ENCODE measurements around the gene GNPDA2. TPM values are rescaled to one million over a fixed set of nuclear protein-coding genes. Genes with fewer than 3 reads are reported as not detected.

Gene GNPDA2
- total and polyA plus RNA-seq, 2 of the 4 experiments (the other 2 are of a cell fraction), result 11.0 to 13.4 TPM

DNA sequence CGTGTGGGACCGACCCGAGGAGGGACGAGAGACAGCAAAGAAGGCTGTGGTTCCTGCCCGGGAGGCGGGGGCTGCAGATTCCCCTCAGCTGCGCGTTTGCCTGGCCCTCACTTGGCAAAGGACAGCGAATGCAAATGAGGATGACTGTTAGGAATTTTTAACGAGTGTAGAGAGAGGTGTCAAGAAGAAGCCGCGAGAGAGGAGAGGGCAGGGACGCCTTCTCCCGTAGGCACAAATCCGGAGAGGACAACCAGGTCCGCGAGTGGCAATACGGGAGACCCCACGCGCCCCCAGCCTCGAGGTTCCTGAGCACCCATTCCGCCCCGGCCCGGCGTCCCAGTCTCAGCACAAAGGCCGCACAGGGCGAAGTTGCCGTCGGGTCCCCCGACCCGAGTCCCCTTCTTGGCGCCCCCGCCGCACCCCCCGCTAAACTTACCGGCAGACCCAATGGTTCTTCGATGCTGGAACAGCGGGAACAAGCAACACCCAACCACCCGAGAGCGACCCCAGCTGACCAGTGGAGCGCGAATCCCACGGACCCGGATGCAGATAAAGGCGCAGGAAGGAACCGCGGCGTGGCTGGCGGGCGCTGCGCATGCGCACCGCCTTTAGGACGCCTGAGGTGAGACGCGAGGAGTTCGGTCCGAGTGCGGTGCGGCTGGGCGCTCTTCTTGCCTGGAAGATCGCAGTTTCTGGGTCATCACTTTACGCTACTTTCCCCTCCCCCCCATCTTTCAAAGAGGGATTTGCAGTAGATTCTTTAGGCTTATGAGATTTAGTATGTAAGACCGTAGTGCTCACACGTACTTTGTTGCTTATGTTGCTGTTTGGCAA, at the start of gene GNPDA2 (continued):
- TF ChIP-seq CEBPB (IDR thresholded peaks at IDR 0.05; ENCODE audit: low read depth, low read length) (no peak), POLR2A (IDR thresholded peaks at IDR 0.05; ENCODE audit: low read depth, low read length) (no peak), RCOR1 (IDR thresholded peaks at IDR 0.05; ENCODE audit: insufficient replicate concordance, low read length) (no peak)

DNA sequence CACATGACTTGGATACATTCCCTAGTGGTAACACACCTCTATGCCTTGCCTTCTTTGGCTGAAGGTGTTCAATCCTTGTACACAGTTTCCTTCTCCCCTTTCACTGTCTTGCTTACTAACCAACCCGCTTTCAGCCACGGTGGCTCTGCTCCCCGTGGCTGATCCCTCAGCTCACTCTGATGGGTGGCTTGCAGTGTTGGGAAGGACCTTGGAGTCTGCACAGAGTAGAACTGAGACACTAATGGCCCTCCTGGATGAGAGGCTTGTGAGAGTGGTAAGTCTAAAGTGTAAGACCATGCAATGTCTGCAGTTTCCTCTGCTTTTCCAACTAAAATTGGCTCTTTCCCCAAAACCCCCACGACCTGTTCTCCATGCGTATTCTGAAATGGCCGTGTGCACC, 46.0 kb upstream of the GNPDA2 start:
- Histone ChIP-seq H4K91ac (ENCODE audit: insufficient read depth, low read depth, low read length) (no peak overlapping the region), H3K36me3 (ENCODE audit: control insufficient read depth, insufficient read depth, low read length) (no peaks in the 10 kb centered on the region), H3K56ac (ENCODE audit: extremely low read depth, insufficient read depth, low read length) (no peak overlapping the region), H4K8ac (ENCODE audit: low read depth in 2 of 2, low read length in 2 of 2) (no peak overlapping the region), H2BK5ac (ENCODE audit: low read depth, low read length, poor library complexity, severe bottlenecking) (no peak overlapping the region), H3K18ac (ENCODE audit: low read depth, low read length) (no peak overlapping the region), H3K4me1 (ENCODE audit: control insufficient read depth, insufficient read depth, low read length) (no peaks in the 10 kb centered on the region), H2AK5ac (ENCODE audit: low read depth, low read length) (no peak overlapping the region), H3K4me2 (ENCODE audit: low read depth, low read length) (no peak overlapping the region), H3K4me3 (ENCODE audit: insufficient read depth, low read depth, low read length) (no peak overlapping the region), H2BK20ac (ENCODE audit: low read depth, low read length) (no peak overlapping the region), H2BK120ac (ENCODE audit: low read depth, low read length) (no peak overlapping the region), H3K79me1 (ENCODE audit: low read depth in 1 of 2, low read length in 2 of 2) (no peaks in the 10 kb centered on the region), H2BK15ac (ENCODE audit: low read depth, low read length) (no peak overlapping the region), H3K27ac (ENCODE audit: insufficient read depth, low read length) (no peak overlapping the region), H3K9me3 (ENCODE audit: control insufficient read depth, insufficient read depth, low read length) (peaks cover 4% of the 10 kb centered on the region), H3K14ac (replicated peaks; ENCODE audit: low read depth, low read length) (no peak overlapping the region), H3K4ac (ENCODE audit: low read depth, low read length) (no peak overlapping the region), H4K5ac (ENCODE audit: low read depth, low read length) (no peak overlapping the region), H4K20me1 (ENCODE audit: insufficient read depth, low read length) (no peaks in the 10 kb centered on the region), H3K9me1 (ENCODE audit: insufficient read depth, low read length) (no peaks in the 10 kb centered on the region), H3K23ac (ENCODE audit: low read depth, low read length) (no peak overlapping the region), H2AFZ (replicated peaks; ENCODE audit: low read length, poor library complexity) (no peak overlapping the region), H3K27me3 (ENCODE audit: control insufficient read depth, insufficient read depth, low read length) (no peaks in the 10 kb centered on the region), H2AK9ac (replicated peaks; ENCODE audit: low read depth, low read length, poor library complexity) (no peak overlapping the region), H3K9ac (ENCODE audit: low read depth, low read length) (no peak overlapping the region)
- 30% methylated on average over 2 of the region's 6 CpGs; no CpG with 5 or more reads in 1 of the 2 experiments for WGBS, 2 experiments (ENCODE audit: extremely low coverage in 2 of 2, insufficient read length in 1 of 2)
- no peak for ATAC-seq (ENCODE audit: low read depth)
- DNase-seq, result no peak
- CTCF ChIA-PET, result no interaction called here
- dilution Hi-C loops (cut with HindIII; ENCODE audit: low sequenced_read_pairs, unreplicated experiment), result no loop called here
- no TSS peak for BruUV-seq (replicated peaks)
- in situ Hi-C loops (cut with MboI; ENCODE audit: low sequenced_read_pairs), result no loop called here
- POLR2A ChIA-PET (ENCODE audit: unreplicated experiment), result no interaction called here
- intact Hi-C loops (cut with micrococcal nuclease), result loop anchor here (5.0 kb wide), 1 partner anchor 1890 kb away; no protein-coding TSS in a partner anchor
- no peak for TF ChIP-seq SMC3 (IDR thresholded peaks at IDR 0.05; ENCODE audit: low read depth, low read length)
- no peak for TF ChIP-seq BHLHE40 (IDR thresholded peaks at IDR 0.05; ENCODE audit: low read depth, low read length)
- TF ChIP-seq CTCF (conservative IDR thresholded peaks at IDR 0.05; ENCODE audit: low read depth, low read length), result no peak
- TF ChIP-seq CHD1 (IDR thresholded peaks at IDR 0.05; ENCODE audit: low read depth, low read length), result no peak
- TF ChIP-seq MXI1 (IDR thresholded peaks at IDR 0.05; ENCODE audit: borderline replicate concordance, low read depth, low read length), result no peak
- no peak for TF ChIP-seq NFE2L2 (IDR thresholded peaks at IDR 0.05; ENCODE audit: low read depth, low read length)
- TF ChIP-seq RAD21 (IDR thresholded peaks at IDR 0.05; ENCODE audit: low read length), result no peak
- TF ChIP-seq CEBPB (IDR thresholded peaks at IDR 0.05; ENCODE audit: low read depth, low read length), result no peak
- TF ChIP-seq, protein P1, sequence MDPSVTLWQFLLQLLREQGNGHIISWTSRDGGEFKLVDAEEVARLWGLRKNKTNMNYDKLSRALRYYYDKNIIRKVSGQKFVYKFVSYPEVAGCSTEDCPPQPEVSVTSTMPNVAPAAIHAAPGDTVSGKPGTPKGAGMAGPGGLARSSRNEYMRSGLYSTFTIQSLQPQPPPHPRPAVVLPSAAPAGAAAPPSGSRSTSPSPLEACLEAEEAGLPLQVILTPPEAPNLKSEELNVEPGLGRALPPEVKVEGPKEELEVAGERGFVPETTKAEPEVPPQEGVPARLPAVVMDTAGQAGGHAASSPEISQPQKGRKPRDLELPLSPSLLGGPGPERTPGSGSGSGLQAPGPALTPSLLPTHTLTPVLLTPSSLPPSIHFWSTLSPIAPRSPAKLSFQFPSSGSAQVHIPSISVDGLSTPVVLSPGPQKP (IDR thresholded peaks at IDR 0.05; ENCODE audit: borderline replicate concordance, low read depth, low read length), result no peak
- TF ChIP-seq RCOR1 (IDR thresholded peaks at IDR 0.05; ENCODE audit: insufficient replicate concordance, low read length), result no peak
- TF ChIP-seq USF2 (IDR thresholded peaks at IDR 0.05; ENCODE audit: low read depth, low read length), result no peak
- no peak for TF ChIP-seq FOS (IDR thresholded peaks at IDR 0.05; ENCODE audit: low read depth, low read length)
